Sigmoid colon (tissue), 3 donors: ENCODE data around the gene SURF1.
"Not testable (repeated sequence)": the region's sequence is repeated elsewhere in the genome, so short reads cannot be mapped to it uniquely, and the experiment has no call there.

Experiments used
- CTCF ChIP-seq, 4 experiments: fragments of 450-650 bp in 3 of 4; fragments of 200-600 bp in 1 of 4; IDR thresholded peaks; one replicate each; pipeline ENCODE4 v1.5.1; 2016 to 2019; ENCODE audit warnings: antibody characterized with exemption in 4 of 4, mild to moderate bottlenecking in 3 of 4, moderate library complexity in 2 of 4
- POLR2A ChIP-seq, 2 donors: fragments of 450-650 bp; IDR thresholded peaks; one replicate each; pipeline ENCODE4 v1.6.1; 2016; ENCODE audit warnings: antibody characterized with exemption in 2 of 2, mild to moderate bottlenecking in 2 of 2, moderate library complexity in 2 of 2

DNA sequence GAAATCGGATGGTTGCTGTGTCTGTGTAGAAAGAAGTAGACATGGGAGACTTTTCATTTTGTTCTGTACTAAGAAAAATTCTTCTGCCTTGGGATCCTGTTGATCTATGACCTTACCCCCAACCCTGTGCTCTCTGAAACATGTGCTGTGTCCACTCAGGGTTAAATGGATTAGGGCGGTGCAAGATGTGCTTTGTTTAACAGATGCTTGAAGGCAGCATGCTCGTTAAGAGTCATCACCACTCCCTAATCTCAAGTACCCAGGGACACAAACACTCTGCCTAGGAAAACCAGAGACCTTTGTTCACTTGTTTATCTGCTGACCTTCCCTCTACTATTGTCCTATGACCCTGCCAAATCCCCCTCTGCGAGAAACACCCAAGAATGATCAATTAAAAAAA is 35.2 kb upstream of the SURF1 start:
- TF ChIP-seq POLR2A, CTCF (IDR thresholded peaks at IDR 0.05): not testable (repeated sequence)
